Adrenal gland (tissue), 5 donors: Measurements from ENCODE around the gene KCNA3.

ENCODE experiments used
- POLR2A ChIP-seq, 2 donors: fragments of 450-650 bp; IDR thresholded peaks; one replicate each; pipeline ENCODE4 v1.6.1; 2017; ENCODE audit warnings: antibody characterized with exemption in 2 of 2, mild to moderate bottlenecking in 2 of 2, moderate library complexity in 1 of 2
- TF ChIP-seq, protein P1 (sequence below), 6 experiments: fragments of 450-650 bp in 4 of 6; fragments of 200-600 bp in 2 of 6; sonication (generic) in 1 of 6; IDR thresholded peaks; 1 replicate in 5 of 6; 2 replicates in 1 of 6; pipeline versions ENCODE4 v1.5.1 to v1.8.0; 2016 to 2021; ENCODE audit warnings: antibody characterized with exemption in 6 of 6, mild to moderate bottlenecking in 2 of 6, moderate library complexity in 1 of 6
- donor health status: DM: no; HTN: no; CAD: no.

DNA sequence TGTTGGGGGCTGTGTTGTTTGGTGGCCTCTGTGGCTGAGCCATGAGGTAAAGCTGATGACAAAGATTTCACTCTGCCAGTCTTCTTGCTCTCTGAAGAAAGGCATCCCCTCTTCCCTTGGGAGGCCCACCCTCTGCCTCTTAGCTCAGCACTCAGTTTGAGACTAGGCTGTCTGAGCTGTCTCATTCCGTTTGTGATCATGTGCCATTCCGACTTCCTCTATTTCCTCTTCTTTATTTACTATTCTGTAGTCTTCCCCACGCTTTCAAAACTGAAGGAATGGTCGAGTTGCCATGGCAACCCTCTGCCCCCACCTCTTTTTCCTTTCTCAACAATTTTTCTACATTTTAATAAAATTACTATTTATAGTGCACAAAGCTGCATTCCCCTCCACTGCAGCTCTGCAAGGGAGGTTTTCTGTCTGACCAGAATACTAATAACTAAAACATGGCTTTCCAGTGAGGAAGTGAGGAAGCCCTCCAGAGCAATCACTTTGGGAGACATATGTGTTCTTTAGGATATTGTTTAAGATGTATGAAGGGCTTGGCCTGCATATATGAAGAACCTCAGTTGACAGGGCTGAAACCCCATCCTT, 30.8 kb downstream of the KCNA3 start:
- TF ChIP-seq, protein P1, sequence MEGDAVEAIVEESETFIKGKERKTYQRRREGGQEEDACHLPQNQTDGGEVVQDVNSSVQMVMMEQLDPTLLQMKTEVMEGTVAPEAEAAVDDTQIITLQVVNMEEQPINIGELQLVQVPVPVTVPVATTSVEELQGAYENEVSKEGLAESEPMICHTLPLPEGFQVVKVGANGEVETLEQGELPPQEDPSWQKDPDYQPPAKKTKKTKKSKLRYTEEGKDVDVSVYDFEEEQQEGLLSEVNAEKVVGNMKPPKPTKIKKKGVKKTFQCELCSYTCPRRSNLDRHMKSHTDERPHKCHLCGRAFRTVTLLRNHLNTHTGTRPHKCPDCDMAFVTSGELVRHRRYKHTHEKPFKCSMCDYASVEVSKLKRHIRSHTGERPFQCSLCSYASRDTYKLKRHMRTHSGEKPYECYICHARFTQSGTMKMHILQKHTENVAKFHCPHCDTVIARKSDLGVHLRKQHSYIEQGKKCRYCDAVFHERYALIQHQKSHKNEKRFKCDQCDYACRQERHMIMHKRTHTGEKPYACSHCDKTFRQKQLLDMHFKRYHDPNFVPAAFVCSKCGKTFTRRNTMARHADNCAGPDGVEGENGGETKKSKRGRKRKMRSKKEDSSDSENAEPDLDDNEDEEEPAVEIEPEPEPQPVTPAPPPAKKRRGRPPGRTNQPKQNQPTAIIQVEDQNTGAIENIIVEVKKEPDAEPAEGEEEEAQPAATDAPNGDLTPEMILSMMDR (IDR thresholded peaks at IDR 0.05), result no peak
- no peak for TF ChIP-seq POLR2A (IDR thresholded peaks at IDR 0.05)
